ENCODE data around the gene ATP2B2.

The ATP2B2 gene

DNA sequence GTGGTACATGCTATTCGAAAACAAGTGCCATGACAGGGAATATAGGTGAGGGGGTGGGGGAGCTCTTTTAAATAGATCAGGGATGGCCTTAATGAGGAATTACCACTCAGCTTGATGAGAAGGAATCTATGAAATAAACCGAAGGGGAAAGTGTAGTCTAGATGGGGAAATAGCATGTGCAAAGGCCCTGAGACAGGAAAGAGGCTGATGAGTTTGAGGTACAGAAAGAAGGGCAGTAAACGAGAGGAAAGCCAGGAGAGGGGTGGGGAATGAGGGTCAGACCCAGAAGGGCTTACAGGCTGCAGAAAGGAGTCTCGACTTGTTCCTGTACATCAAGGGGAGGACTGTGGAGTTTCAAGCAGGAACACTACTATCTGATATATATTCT lies 12.2 kb downstream of the ATP2B2 start:
- no peak for DNase-seq (ENCODE audit: low read depth)

DNA sequence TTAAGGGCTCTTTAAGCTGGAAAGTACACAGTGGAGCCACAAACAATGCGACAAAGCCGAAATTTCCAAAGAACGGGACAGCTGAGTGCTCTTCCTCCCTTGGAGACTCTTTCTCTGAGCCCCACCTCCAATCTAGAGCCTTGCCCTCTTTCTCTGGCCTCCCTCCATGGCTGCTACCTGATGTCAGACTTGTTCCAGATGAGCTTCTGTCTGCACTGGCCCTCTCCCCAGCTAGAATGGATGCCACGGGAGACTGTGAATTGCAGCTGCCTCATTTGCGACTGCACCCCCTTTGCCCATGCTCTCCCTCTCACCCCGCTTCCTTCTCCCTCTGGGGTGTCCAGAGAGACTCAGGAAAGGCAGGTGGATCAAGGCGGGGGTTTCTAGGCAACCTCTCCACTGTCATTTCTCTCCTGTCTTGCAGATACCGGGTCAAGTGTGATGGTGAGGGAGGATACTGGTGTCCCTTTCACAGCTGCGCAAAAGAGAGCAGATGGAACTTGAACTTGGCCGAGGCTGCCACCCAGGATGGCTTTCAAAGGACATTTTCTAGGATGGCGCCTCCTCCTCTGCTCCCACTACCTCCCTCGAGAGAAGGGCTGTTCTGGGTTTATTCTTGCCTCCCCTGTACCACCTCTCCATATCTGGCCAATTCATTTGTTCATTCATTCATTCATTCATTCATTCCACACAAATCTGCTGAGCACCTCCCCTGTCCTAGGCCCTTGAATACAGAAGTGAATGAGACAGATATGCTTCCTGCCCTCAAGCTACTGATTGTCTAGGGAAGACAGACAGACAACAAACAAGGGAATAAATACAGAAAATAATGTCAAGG lies 12.8 kb downstream of the ATP2B2 start:
- no peak for DNase-seq (ENCODE audit: low read depth)

- no peak for DNase-seq (ENCODE audit: low read depth)
These were observed 15.5 kb downstream of the ATP2B2 start for GRCh38 chr3:10489746-10490483.

DNA sequence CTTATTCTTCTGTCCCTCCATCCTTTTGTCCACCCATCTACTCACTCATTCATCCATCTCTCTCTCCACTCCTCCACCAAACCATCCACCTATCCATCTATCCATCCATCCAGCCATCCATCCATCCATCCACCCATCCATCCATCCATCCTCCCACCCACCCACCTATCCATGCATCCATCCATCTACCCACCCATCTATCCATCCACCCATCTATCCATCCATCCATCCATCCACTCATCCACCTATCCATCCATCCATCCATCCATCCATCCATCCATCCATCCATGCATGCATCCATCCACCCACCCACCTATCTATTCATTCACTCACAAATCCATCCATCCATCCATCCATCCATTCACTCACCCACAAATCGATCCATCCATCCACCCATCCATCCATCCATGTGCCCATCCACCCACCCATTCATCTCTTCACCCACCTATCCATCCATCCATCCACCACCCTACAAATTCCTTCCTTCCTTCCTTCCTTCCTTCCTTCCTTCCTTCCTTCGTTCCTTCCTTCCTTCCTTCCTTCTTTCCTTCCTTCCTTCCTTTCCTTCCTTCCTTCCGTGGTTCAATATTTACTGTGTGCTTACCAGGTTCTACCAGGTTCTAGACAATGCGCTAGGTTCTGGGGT lies 17.3 kb downstream of the ATP2B2 start:
- DNase-seq (ENCODE audit: low read depth) = no peak

- DNase-seq (ENCODE audit: low read depth) = no peak
These were observed 19.6 kb downstream of the ATP2B2 start for GRCh38 chr3:10485806-10486205.

- no peak for DNase-seq (ENCODE audit: low read depth)
These were observed 20.0 kb downstream of the ATP2B2 start for GRCh38 chr3:10485380-10485779.

- no peak for DNase-seq (ENCODE audit: low read depth)
These were observed 20.7 kb downstream of the ATP2B2 start for GRCh38 chr3:10484709-10485108.

GRCh38 chr3:10483686-10484345 lies 21.6 kb downstream of the ATP2B2 start:
- no peak for DNase-seq (ENCODE audit: low read depth)

DNA sequence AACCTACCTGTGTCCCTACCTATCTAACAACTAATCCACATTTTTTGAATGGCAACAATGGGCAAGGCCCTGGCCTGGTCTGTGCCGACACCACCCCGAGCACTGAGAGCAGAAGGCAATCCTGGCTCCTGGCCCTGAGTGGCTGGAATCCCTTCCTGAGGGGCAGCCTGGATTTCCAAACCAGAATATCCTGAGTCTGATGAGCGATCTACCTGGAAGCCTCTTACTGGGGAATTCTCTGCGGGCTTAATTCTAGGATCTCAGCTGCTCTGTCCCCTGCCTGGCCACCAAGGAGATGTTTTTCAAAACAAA lies 22.1 kb downstream of the ATP2B2 start:
- DNase-seq (ENCODE audit: low read depth) = no peak

DNA sequence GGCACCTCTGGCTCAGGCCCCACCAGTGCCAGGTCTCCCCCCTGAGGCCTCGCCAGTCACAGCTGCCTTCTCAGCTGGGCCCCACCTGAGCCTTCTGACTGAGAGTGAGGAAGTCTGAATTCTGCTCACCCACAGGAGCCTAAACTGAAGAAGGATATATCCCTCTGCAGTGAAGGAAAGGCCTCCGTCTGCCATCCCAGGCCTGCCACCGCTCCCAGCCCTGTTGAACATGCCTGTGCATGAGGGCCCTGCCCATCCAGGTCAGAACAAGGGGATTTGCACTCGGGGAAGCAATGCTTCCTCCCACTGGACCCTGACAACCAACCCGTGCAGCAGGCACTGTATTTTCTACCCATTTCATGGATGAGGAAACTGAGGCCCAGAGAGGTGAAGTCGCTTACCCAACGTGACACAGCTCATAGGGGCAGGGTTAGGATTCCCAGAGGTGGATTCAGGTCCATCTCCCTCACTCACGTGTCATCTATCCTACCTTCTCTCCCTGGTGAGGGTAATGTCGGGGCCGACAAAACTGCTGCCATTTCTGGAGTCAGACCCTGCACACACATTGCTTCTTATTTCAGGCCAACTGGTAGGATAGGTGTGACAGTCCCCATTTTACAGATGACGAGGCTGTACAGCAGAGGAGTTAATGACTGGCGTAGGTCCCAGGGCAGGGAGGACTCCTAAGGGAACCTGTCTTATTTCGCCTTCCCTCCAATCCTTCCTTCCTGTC lies 22.6 kb downstream of the ATP2B2 start:
- DNase-seq (ENCODE audit: low read depth) = no peak

- no peak for DNase-seq (ENCODE audit: low read depth)
These were observed 24.5 kb downstream of the ATP2B2 start for GRCh38 chr3:10480871-10481378.

DNA sequence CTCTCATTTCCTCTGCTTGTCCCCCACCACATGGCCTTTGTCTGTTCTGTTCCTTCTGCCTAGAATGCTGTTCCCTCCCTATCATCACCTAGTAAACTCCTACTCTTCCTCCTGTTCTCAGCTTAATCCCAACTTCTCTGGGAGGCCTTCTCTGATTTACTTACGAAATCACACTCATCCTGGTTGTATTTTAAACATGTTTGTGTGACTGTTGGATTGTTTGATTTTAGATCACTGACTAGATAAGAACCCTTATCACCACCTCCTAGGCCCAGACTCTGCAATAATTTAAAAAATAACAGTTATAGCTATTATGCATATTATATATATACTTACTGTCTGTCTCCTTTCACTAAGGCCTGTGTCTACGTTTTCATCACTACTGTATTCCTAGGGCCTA lies 26.1 kb downstream of the ATP2B2 start:
- no peak for DNase-seq (ENCODE audit: low read depth)

DNA sequence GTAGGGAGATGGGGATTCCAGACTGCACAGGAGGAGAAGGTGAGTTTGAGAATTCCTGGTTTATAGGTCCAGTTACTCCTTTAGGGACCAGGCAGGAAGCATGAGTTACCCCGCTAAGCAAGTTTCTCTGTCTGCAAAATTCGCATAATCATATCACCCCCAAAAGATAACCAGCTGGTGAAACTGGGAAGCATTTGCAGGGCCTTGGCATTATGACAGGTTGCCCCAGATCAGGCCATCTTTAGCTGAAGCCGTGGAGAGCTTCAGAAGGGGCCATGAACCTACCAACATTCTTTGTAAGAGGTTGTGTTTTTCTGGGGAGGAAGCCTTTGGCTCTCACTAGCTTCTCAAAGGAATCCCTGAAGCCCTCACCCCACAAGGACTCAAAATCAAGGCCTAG lies 29.4 kb downstream of the ATP2B2 start:
- DNase-seq (ENCODE audit: low read depth) = no peak

GRCh38 chr3:10474847-10475246 lies 30.5 kb downstream of the ATP2B2 start:
- no peak for DNase-seq (ENCODE audit: low read depth)

DNA sequence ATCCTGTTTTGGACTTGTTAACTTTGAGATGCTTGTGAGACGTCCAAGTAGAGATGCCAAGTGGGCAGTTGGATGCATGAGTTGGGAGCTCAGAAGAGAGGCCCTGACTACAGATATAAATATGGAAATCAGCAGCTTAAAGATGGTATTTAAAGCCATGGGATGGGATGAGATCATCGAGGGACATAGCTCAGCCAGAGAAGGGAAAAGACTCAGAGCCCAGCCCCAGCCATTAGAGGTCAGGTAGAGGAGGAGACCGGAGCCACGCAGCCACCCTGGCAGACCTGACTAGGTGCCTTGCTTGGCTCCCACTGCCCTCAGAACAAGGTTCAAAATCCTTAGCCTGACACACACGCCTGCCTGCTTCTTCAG lies 31.1 kb downstream of the ATP2B2 start:
- no peak for DNase-seq (ENCODE audit: low read depth)

- no peak for DNase-seq (ENCODE audit: low read depth)
These were observed 31.7 kb downstream of the ATP2B2 start for GRCh38 chr3:10473581-10474274.

DNA sequence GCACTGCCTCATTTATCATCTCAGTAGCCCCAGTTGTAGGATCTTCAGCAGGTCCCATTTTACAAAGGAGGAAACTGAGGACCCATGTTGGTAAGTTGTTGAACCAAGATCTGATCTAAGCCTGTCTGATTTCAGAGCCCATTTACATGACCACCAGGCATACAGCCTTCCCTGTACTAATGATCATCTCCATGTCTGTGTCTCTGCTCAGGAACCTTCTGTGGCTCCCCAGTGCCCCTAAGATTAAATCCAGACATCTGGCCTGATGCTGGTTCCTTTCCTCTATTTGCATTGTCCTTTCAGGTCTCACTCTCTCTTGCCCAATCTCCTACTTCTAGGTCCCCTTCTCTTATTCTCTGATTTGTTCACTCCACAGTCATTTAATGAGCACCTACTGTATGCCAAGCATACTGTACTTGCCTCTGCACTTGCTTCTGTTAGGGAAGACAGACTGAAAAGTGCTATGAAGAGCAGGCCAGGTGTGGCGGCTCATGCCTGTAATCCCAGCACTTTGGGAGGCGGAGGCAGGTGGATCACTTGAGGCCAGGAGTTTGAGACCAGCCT lies 32.4 kb downstream of the ATP2B2 start:
- DNase-seq (ENCODE audit: low read depth) = no peak

- no peak for DNase-seq (ENCODE audit: low read depth)
These were observed 34.2 kb downstream of the ATP2B2 start for GRCh38 chr3:10471054-10471688.

GRCh38 chr3:10470120-10471053 lies 35.0 kb downstream of the ATP2B2 start:
- no peak for DNase-seq (ENCODE audit: low read depth)

Data from stromal cell of bone marrow (primary cell).